ENCODE data around the gene CLOCK.

DNA sequence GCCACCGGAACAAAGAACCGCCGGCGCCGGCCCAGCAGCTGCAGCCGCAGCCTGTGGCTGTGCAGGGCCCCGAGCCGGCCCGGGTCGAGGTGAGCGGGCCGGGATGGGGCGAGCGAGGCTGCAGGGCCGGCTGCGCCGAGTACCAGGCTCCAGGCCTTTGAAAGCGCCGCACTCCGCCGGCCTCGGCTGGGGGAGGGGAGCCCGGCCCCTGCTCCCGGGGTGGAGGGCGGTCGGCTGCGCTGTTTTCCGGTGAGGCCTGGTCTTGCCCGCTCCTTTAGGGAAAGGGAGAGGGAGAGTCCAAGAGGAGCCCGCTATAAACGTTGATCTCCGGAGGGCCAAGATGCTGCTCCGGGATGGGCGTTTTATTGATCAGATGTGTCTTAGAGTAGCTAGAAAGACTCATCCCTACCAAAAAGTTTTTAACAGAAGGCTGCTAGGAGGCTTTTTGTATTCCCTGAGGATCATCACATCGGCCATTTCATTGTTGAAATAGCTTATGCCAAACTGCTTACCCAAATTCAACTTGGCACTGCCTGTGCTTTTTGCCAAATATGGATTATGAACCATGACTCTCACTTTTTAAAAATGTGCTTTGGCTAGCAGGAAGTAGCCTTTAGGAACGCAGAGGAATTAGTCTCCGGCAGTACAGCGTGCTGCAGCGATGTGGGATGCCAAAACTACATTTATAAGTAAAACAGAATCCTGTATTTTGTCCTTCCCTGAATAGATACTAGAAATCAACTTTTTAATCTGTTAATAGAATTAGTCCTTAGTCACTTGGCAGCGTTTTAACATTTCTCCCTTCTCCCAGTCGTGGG, 150.2 kb downstream of the CLOCK start:
- TF ChIP-seq, protein P1, sequence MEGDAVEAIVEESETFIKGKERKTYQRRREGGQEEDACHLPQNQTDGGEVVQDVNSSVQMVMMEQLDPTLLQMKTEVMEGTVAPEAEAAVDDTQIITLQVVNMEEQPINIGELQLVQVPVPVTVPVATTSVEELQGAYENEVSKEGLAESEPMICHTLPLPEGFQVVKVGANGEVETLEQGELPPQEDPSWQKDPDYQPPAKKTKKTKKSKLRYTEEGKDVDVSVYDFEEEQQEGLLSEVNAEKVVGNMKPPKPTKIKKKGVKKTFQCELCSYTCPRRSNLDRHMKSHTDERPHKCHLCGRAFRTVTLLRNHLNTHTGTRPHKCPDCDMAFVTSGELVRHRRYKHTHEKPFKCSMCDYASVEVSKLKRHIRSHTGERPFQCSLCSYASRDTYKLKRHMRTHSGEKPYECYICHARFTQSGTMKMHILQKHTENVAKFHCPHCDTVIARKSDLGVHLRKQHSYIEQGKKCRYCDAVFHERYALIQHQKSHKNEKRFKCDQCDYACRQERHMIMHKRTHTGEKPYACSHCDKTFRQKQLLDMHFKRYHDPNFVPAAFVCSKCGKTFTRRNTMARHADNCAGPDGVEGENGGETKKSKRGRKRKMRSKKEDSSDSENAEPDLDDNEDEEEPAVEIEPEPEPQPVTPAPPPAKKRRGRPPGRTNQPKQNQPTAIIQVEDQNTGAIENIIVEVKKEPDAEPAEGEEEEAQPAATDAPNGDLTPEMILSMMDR (IDR thresholded peaks at IDR 0.05; ENCODE audit: poor library complexity), result no peak
- no peak for TF ChIP-seq EZH2 (IDR thresholded peaks at IDR 0.05; ENCODE audit: borderline replicate concordance)
- TF ChIP-seq EZH2phosphoT487 (IDR thresholded peaks at IDR 0.05; ENCODE audit: low read depth, severe bottlenecking, unreplicated experiment), result no peak
